NK-92 (cell line): ENCODE data around the gene CCDC88A.

Experiments
- DNase-seq: peaks from one replicate; lab custom pipeline; 2025; ENCODE audit not compliant: unreplicated experiment; lab: John Stamatoyannopoulos, UW

CCDC88A gene

GRCh38 chr2:55239656-55240222 is 179.9 kb downstream of the CCDC88A start:
- DNase-seq: no peak
